CD4-positive, alpha-beta T cell (primary cell): ENCODE data around the gene HS3ST5. TPM values are rescaled to one million over a fixed set of nuclear protein-coding genes. Genes with fewer than 3 reads are reported as not detected.

Experiments used
- ATAC-seq: fragments of 200-7000 bp; cut with Tn5 transposase; one replicate; pipeline ENCODE4 v1.10.0; 2022; ENCODE audit warnings: mild to moderate bottlenecking; ENCODE audit not compliant: poor library complexity
- CTCF ChIA-PET: fragments of 350-600 bp; sonication (Branson Sonifier 250); formaldehyde crosslinking; loops from one replicate; lab custom pipeline; 2021; ENCODE audit warnings: antibody characterized with exemption, inconsistent platforms; lab: Charles Lee
- POLR2A ChIA-PET: fragments of 350-600 bp; sonication (Branson Sonifier 250); formaldehyde crosslinking; loops from one replicate; lab custom pipeline; 2021; ENCODE audit warnings: antibody characterized with exemption, inconsistent platforms; lab: Charles Lee
- DNase-seq, 14 experiments: peaks; one replicate each; pipeline ENCODE4 v3.0.0-alpha.2; 2013 to 2020; ENCODE audit warnings: mixed read lengths in 2 of 14
- H3K27ac ChIP-seq, 2 donors: one replicate each; pipeline versions ENCODE4 v1.5.1 to v1.7.0; 2013; ENCODE audit warnings: low read length in 2 of 2, low read depth in 1 of 2, mild to moderate bottlenecking in 1 of 2
- H3K27me3 ChIP-seq, 2 experiments: 1 replicate in 1 of 2; 2 replicates in 1 of 2; pipeline versions ENCODE4 v1.6.1 to v1.7.0; 2013; ENCODE audit warnings: low read length in 2 of 2, control low read depth in 1 of 2, mild to moderate bottlenecking in 1 of 2, moderate library complexity in 1 of 2; ENCODE audit not compliant: insufficient read depth in 2 of 2, control insufficient read depth in 1 of 2
- H3K36me3 ChIP-seq: one replicate; pipeline ENCODE4 v1.6.1; 2013; ENCODE audit warnings: low read length, control low read depth; ENCODE audit not compliant: insufficient read depth
- H3K4me1 ChIP-seq: one replicate; pipeline ENCODE4 v1.6.1; 2013; ENCODE audit warnings: low read length, control low read depth; ENCODE audit not compliant: insufficient read depth
- H3K4me3 ChIP-seq: one replicate; pipeline ENCODE4 v1.5.1; 2013; ENCODE audit warnings: mild to moderate bottlenecking, low read length, moderate library complexity
- H3K9me3 ChIP-seq, 2 experiments: 1 replicate in 1 of 2; 2 replicates in 1 of 2; pipeline versions ENCODE4 v1.6.1 to v1.7.0; 2013; ENCODE audit warnings: low read length in 2 of 2, mild to moderate bottlenecking in 2 of 2, control low read depth in 1 of 2, moderate library complexity in 1 of 2; ENCODE audit not compliant: control insufficient read depth in 1 of 2, insufficient read depth in 1 of 2
- H3K27ac Mint-ChIP-seq: one replicate; pipeline ENCODE4 v1.8.0; 2020; ENCODE audit warnings: mixed read lengths
- H3K27me3 Mint-ChIP-seq: one replicate; pipeline ENCODE4 v1.8.0; 2021; ENCODE audit warnings: mixed read lengths
- H3K36me3 Mint-ChIP-seq: one replicate; pipeline ENCODE4 v1.8.0; 2021; ENCODE audit warnings: low read depth, mixed read lengths
- H3K4me1 Mint-ChIP-seq: one replicate; pipeline ENCODE4 v1.8.0; 2021; ENCODE audit warnings: low read depth, mixed read lengths
- H3K4me3 Mint-ChIP-seq: one replicate; pipeline ENCODE4 v1.8.0; 2020; ENCODE audit warnings: mild to moderate bottlenecking, mixed read lengths
- H3K9me3 Mint-ChIP-seq: one replicate; pipeline ENCODE4 v1.8.0; 2020; ENCODE audit warnings: mixed read lengths
- intact Hi-C, 2 experiments: fragments of 100-400 bp; cut with DNase I in 1 of 2; cut with micrococcal nuclease in 1 of 2; formaldehyde crosslinking; loops; one replicate each; pipeline versions ENCODE4 v1.15.1 to v1.9.0; 2023 to 2025; cut with DNase I, micrococcal nuclease
- total RNA-seq, 174 experiments: library from RNA in 2 of 174; stranded (reverse) in 2 of 174; gene quantifications; one replicate each; pipeline ENCODE4 v1.2.3 and lab custom pipeline; 2021 to 2026
- TF ChIP-seq, protein P1 (sequence below): fragments of 200-600 bp; IDR thresholded peaks from one replicate; pipeline ENCODE4 v1.8.0; 2022; ENCODE audit warnings: antibody characterized with exemption, mild to moderate bottlenecking

The HS3ST5 gene
- total RNA-seq, 2 experiments from 2014 or later = not detected

GRCh38 chr6:114096561-114097172 lies 246.2 kb downstream of the HS3ST5 start:
- Histone ChIP-seq H3K27ac (no peak overlapping the region), H3K9me3 (no peaks in the 10 kb centered on the region), H3K4me3 (no peak overlapping the region), H3K36me3 (no peaks in the 10 kb centered on the region), H3K4me1 (no peaks in the 10 kb centered on the region), H3K27me3 (no peaks in the 10 kb centered on the region)
- ChIA-PET POLR2A (no interaction called here), CTCF (no interaction called here)
- Mint-ChIP-seq H3K9me3 (no peaks in the 10 kb centered on the region), H3K27ac (no peak overlapping the region), H3K27me3 (peaks cover 17% of the 10 kb centered on the region), H3K36me3 (no peaks in the 10 kb centered on the region), H3K4me1 (no peaks in the 10 kb centered on the region), H3K4me3 (no peak overlapping the region)
- TF ChIP-seq, protein P1, sequence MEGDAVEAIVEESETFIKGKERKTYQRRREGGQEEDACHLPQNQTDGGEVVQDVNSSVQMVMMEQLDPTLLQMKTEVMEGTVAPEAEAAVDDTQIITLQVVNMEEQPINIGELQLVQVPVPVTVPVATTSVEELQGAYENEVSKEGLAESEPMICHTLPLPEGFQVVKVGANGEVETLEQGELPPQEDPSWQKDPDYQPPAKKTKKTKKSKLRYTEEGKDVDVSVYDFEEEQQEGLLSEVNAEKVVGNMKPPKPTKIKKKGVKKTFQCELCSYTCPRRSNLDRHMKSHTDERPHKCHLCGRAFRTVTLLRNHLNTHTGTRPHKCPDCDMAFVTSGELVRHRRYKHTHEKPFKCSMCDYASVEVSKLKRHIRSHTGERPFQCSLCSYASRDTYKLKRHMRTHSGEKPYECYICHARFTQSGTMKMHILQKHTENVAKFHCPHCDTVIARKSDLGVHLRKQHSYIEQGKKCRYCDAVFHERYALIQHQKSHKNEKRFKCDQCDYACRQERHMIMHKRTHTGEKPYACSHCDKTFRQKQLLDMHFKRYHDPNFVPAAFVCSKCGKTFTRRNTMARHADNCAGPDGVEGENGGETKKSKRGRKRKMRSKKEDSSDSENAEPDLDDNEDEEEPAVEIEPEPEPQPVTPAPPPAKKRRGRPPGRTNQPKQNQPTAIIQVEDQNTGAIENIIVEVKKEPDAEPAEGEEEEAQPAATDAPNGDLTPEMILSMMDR = peak; percentile 66
- intact Hi-C loops = no loop called here
- ATAC-seq (no peak), DNase-seq (peak in 4 of 14 experiments; percentile 8 to 48 (median 26))

DNA sequence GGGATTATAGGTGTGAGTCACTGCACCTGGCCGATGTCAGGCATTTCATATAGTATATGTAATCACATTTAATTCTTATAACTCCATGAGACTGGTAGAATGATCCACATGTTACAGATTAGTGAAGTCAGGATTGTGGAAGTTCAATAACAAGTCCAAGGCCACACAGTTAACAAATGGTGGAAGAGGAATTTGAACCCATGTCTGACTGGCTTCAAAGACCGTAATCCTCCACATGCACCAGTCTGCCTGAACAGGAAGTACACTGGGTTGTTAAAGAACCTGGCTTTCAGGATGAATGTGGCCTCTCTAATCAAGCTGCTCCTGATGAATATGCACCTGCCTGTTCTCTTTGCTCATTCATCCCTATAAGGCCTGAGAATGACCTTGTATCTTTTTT lies 249.9 kb downstream of the HS3ST5 start:
- no peak overlapping the region for H3K27ac Mint-ChIP-seq
- ATAC-seq = no peak

GRCh38 chr6:114090626-114091025 lies 252.2 kb downstream of the HS3ST5 start:
- peaks cover 16% of the 10 kb centered on the region for H3K27me3 Mint-ChIP-seq
- no peaks in the 10 kb centered on the region for H3K9me3 ChIP-seq
- CTCF ChIA-PET = no interaction called here
- TF ChIP-seq, protein P1 = no peak
- intact Hi-C loops = no loop called here
- no peak overlapping the region for H3K27ac Mint-ChIP-seq
- H3K4me1 Mint-ChIP-seq = no peaks in the 10 kb centered on the region
- DNase-seq (no peak), ATAC-seq (no peak)
- no peak overlapping the region for H3K4me3 ChIP-seq
- H3K4me1 ChIP-seq = no peaks in the 10 kb centered on the region
- no peaks in the 10 kb centered on the region for H3K9me3 Mint-ChIP-seq
- H3K27me3 ChIP-seq = no peaks in the 10 kb centered on the region
- no peak overlapping the region for H3K27ac ChIP-seq
- H3K4me3 Mint-ChIP-seq = no peak overlapping the region
- POLR2A ChIA-PET = no interaction called here
- H3K36me3 Mint-ChIP-seq = no peaks in the 10 kb centered on the region
- H3K36me3 ChIP-seq = no peaks in the 10 kb centered on the region

More for the DNA sequence above, 249.9 kb downstream of the HS3ST5 start:
- Mint-ChIP-seq H3K36me3 (no peaks in the 10 kb centered on the region), H3K4me1 (no peaks in the 10 kb centered on the region), H3K27me3 (peaks cover 14% of the 10 kb centered on the region), H3K9me3 (no peaks in the 10 kb centered on the region), H3K4me3 (no peak overlapping the region)
- ChIA-PET CTCF (no interaction called here), POLR2A (no interaction called here)
- Histone ChIP-seq H3K27ac (no peak overlapping the region), H3K27me3 (no peaks in the 10 kb centered on the region), H3K4me3 (no peak overlapping the region), H3K9me3 (no peaks in the 10 kb centered on the region), H3K4me1 (no peaks in the 10 kb centered on the region), H3K36me3 (no peaks in the 10 kb centered on the region)
- DNase-seq = no peak
- intact Hi-C loops = no loop called here
- TF ChIP-seq, protein P1 = no peak
